GM21526 (cell line): ENCODE data around the gene JAGN1.

Source experiments
- ATAC-seq: cut with Tn5 transposase; IDR thresholded peaks from one replicate; pipeline ENCODE4 v1.9.1; 2021; ENCODE audit warnings: moderate library complexity; ENCODE audit not compliant: unreplicated experiment, low FRiP score

JAGN1 gene

GRCh38 chr3:9942934-9943690 lies 52.7 kb downstream of the JAGN1 start:
- ATAC-seq: no peak
